IPS DF 6.9 (cell line): Measurements from ENCODE around the gene GALNT17.

Source experiments
- DNase-seq: peaks from one replicate; pipeline ENCODE4 v3.0.0-alpha.2; 2013; ENCODE audit warnings: low read depth, low spot score
- H3K27ac ChIP-seq: one replicate; pipeline ENCODE4 v1.5.1; 2013; ENCODE audit warnings: low read length, control low read depth
- H3K27me3 ChIP-seq: 2 replicates; pipeline ENCODE4 v1.6.1; 2013; ENCODE audit warnings: mild to moderate bottlenecking, low read length; ENCODE audit not compliant: control insufficient read depth, insufficient read depth
- H3K36me3 ChIP-seq: 2 replicates; pipeline ENCODE4 v1.6.1; 2013; ENCODE audit warnings: low read length; ENCODE audit not compliant: control insufficient read depth, insufficient read depth
- H3K4me1 ChIP-seq: 2 replicates; pipeline ENCODE4 v1.6.1; 2013; ENCODE audit warnings: low read length; ENCODE audit not compliant: control insufficient read depth, insufficient read depth
- H3K4me3 ChIP-seq: 2 replicates; pipeline ENCODE4 v1.5.1; 2013; ENCODE audit warnings: mild to moderate bottlenecking, low read length
- H3K9me3 ChIP-seq: 2 replicates; pipeline ENCODE4 v1.6.1; 2013; ENCODE audit warnings: low read length, inconsistent platforms; ENCODE audit not compliant: control insufficient read depth, insufficient read depth
- WGBS: extraction: QIAGEN DNeasy Blood & Tissue Kit; methylation state at CpG from one replicate; pipeline ENCODE4 v1.1.7; 2013; ENCODE audit warnings: mixed read lengths, missing lambda C conversion rate; ENCODE audit not compliant: insufficient read length, insufficient coverage; 5-methylcytosine and 5-hydroxymethylcytosine counted together

The GALNT17 gene

GRCh38 chr7:71349682-71350481, 217.9 kb downstream of the GALNT17 start:
- Histone ChIP-seq H3K4me1 (no peaks in the 10 kb centered on the region; the same call in 1 of the 2 replicates), H3K4me3 (no peak overlapping the region), H3K27me3 (no peaks in the 10 kb centered on the region), H3K9me3 (no peaks in the 10 kb centered on the region; the same call in 1 of the 2 replicates), H3K27ac (no peak overlapping the region), H3K36me3 (no peaks in the 10 kb centered on the region)
- DNase-seq, result no peak
- 100% methylated on average over 1 of the region's 5 CpGs for WGBS

GRCh38 chr7:71350680-71351079, 218.7 kb downstream of the GALNT17 start:
- Histone ChIP-seq H3K9me3 (no peaks in the 10 kb centered on the region; the same call in 1 of the 2 replicates), H3K36me3 (no peaks in the 10 kb centered on the region), H3K27me3 (no peaks in the 10 kb centered on the region), H3K4me3 (no peak overlapping the region), H3K27ac (no peak overlapping the region), H3K4me1 (no peaks in the 10 kb centered on the region; the same call in 1 of the 2 replicates)
- no CpG with 5 or more reads among the region's 2 CpGs for WGBS
- DNase-seq, result no peak

GRCh38 chr7:71354716-71355115, 222.8 kb downstream of the GALNT17 start:
- Histone ChIP-seq H3K4me3 (no peak overlapping the region), H3K9me3 (no peaks in the 10 kb centered on the region; the same call in 1 of the 2 replicates), H3K27ac (no peak overlapping the region), H3K4me1 (no peaks in the 10 kb centered on the region), H3K27me3 (no peaks in the 10 kb centered on the region), H3K36me3 (no peaks in the 10 kb centered on the region)
- DNase-seq, result no peak

GRCh38 chr7:71361451-71362032, 229.6 kb downstream of the GALNT17 start:
- WGBS, result no CpG with 5 or more reads among the region's 4 CpGs
- Histone ChIP-seq H3K27me3 (no peaks in the 10 kb centered on the region), H3K27ac (no peak overlapping the region), H3K4me3 (no peak overlapping the region), H3K36me3 (no peaks in the 10 kb centered on the region), H3K9me3 (no peaks in the 10 kb centered on the region), H3K4me1 (0 out of 2 replicates have a peak, but pooled peaks cover 1% of the 10 kb centered on the region)
- DNase-seq, result no peak

- WGBS, result no CpG with 5 or more reads among the region's 7 CpGs
- Histone ChIP-seq H3K27me3 (no peaks in the 10 kb centered on the region), H3K4me3 (no peak overlapping the region), H3K27ac (no peak overlapping the region), H3K9me3 (no peaks in the 10 kb centered on the region), H3K36me3 (no peaks in the 10 kb centered on the region), H3K4me1 (0 out of 2 replicates have a peak, but pooled peaks cover 1% of the 10 kb centered on the region)
- DNase-seq, result no peak
Measured at GRCh38 chr7:71362240-71362639, 230.3 kb downstream of the GALNT17 start.

GRCh38 chr7:71363223-71363622, 231.3 kb downstream of the GALNT17 start:
- no CpG with 5 or more reads among the region's 5 CpGs for WGBS
- H3K36me3 ChIP-seq, result no peaks in the 10 kb centered on the region
- H3K27ac ChIP-seq, result no peak overlapping the region
- no peaks in the 10 kb centered on the region for H3K9me3 ChIP-seq
- no peaks in the 10 kb centered on the region for H3K27me3 ChIP-seq
- no peak overlapping the region for H3K4me3 ChIP-seq
- DNase-seq, result no peak
- H3K4me1 ChIP-seq, result 0 out of 2 replicates have a peak, but pooled peaks cover 1% of the 10 kb centered on the region

GRCh38 chr7:71363627-71364026, 231.7 kb downstream of the GALNT17 start:
- no CpG with 5 or more reads among the region's 7 CpGs for WGBS

GRCh38 chr7:71364551-71364950, 232.6 kb downstream of the GALNT17 start:
- Histone ChIP-seq H3K27me3 (no peaks in the 10 kb centered on the region), H3K9me3 (no peaks in the 10 kb centered on the region), H3K36me3 (no peaks in the 10 kb centered on the region), H3K4me3 (no peak overlapping the region), H3K27ac (no peak overlapping the region), H3K4me1 (0 out of 2 replicates have a peak, but pooled peaks cover 1% of the 10 kb centered on the region)
- WGBS, result no CpG with 5 or more reads among the region's 2 CpGs
- peak; percentile 13 for DNase-seq

More at GRCh38 chr7:71363627-71364026, 231.7 kb downstream of the GALNT17 start:
- Histone ChIP-seq H3K36me3 (no peaks in the 10 kb centered on the region), H3K27ac (no peak overlapping the region), H3K27me3 (no peaks in the 10 kb centered on the region), H3K9me3 (no peaks in the 10 kb centered on the region), H3K4me3 (no peak overlapping the region), H3K4me1 (0 out of 2 replicates have a peak, but pooled peaks cover 1% of the 10 kb centered on the region)
- no peak for DNase-seq

GRCh38 chr7:71372991-71373390, 241.0 kb downstream of the GALNT17 start:
- DNase-seq, result no peak
- Histone ChIP-seq H3K4me1 (no peaks in the 10 kb centered on the region), H3K27ac (no peak overlapping the region), H3K9me3 (peaks cover 2% of the 10 kb centered on the region; the same call in 1 of the 2 replicates), H3K36me3 (no peaks in the 10 kb centered on the region; the same call in 1 of the 2 replicates), H3K27me3 (no peaks in the 10 kb centered on the region), H3K4me3 (no peak overlapping the region)
- WGBS, result no CpG with 5 or more reads among the region's 5 CpGs

- no peak overlapping the region for H3K4me3 ChIP-seq
- no peak overlapping the region for H3K27ac ChIP-seq
- no peaks in the 10 kb centered on the region; the same call in 1 of the 2 replicates for H3K4me1 ChIP-seq
- H3K36me3 ChIP-seq, result no peaks in the 10 kb centered on the region; the same call in 1 of the 2 replicates
- H3K9me3 ChIP-seq, result peaks cover 2% of the 10 kb centered on the region; the same call in 1 of the 2 replicates
- no CpG with 5 or more reads among the region's 3 CpGs for WGBS
- H3K27me3 ChIP-seq, result no peaks in the 10 kb centered on the region
- no peak for DNase-seq
Measured at GRCh38 chr7:71377062-71377461, 245.1 kb downstream of the GALNT17 start.
